ENCODE measurements around the gene KLHDC9.
"Not testable (repeated sequence)": the region's sequence is repeated elsewhere in the genome, so short reads cannot be mapped to it uniquely, and the experiment has no call there.

The KLHDC9 gene, protein sequence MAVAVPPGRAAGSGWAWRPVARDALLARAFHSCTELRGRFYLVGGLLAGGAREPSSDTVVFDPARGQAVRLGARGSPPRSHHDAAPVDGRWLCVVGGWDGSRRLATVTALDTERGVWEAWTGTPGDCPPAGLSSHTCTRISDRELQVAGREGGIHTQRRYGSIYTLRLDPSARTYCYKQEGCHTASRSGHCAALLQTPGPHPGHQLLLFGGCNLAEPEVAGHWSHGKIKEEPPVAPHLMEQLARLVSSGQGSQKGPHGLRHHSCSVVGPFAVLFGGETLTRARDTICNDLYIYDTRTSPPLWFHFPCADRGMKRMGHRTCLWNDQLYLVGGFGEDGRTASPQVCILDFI

DNA sequence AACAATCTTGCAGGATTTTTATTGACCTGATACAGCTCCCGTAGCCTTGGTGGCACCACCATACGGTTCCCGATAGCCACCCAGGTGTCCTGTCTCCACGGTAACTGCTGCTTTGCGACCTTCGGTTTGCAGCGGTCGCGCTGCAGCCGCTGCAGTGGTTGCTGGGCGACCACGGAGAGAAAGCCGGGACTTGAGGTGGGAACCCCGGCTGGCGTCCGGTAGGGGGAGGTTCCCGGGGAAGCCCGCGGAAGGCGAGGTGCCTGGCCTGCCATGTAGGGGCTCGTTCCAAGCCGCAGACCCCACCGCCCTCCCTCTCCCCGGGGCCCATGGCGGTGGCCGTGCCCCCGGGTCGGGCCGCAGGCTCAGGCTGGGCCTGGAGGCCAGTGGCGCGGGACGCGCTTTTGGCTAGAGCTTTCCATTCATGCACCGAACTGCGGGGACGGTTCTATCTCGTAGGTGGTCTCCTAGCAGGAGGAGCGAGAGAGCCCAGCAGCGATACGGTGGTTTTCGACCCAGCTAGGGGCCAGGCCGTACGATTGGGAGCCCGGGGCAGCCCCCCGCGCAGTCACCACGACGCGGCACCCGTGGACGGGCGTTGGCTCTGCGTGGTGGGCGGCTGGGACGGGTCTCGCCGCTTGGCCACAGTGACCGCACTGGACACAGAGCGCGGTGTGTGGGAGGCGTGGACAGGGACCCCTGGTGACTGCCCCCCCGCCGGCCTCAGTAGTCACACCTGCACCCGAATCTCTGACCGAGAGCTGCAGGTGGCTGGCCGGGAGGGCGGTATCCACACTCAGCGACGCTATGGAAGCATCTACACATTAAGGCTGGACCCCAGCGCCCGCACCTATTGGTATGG lies at the start of gene KLHDC9:
Gene KLHDC9, plus strand, starts transcription at position 152 of the 859 bp plus-strand sequence. Its CDS starts 175 bp downstream, at position 327.
- no peak for DNase-seq

DNA sequence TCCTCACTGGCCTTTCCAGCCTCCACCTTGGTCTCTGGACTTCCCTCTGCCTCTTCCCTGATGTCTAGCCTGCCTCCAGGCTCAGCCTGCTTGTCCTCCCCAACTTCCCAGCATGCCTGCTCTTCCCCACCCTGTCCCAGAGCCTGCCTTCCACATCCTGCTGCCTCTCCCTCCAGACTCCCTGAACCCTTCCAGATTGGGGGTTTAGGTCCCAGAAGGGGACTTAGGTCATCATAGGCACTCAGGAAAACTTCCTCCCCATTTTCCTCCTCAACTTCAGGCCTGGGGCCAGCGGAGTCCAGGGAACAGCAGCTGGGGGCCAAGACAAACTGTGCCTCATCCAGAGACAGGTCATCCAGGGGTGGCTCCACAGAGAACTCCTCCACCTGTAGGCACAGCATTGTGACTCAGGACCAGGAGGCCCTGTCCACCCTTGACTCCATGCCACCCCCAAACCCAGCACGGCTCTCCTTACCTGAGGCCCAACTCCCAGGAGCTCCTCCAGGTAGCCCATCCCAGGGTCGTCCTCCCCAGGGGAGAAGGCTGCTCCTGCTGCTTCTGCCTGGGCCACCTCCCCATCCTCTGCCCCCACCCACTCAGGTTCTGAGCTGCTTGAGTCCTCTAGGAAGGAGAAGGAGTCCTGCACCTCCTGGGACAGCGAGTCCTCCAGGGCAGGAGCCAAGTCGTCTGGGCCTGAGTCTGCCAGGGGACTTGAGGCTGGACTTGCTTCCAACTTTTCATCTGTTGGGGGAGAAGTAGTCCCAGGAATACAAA lies 49.0 kb upstream of the KLHDC9 start:
- DNase-seq, result no peak

DNA sequence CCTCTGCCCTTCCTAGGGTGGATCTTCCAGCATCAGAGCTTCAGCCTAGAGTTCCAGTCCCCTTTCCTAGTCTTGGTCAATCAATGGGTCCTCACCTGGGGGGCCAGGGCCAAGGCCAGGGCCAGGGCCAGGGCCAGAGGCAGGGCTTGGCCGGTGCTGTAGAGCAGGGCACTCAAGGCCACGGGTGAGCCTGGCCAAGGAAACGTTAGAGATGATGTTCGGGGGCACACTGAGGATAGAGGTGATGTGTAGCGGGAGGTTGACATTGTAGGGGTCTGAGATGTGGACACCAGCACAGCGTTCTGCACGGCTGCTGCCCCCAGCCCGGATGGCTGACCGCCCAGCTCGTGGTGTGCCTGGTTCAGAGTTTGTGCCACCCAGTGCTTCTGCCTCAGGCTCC lies 46.9 kb upstream of the KLHDC9 start:
- no peak for DNase-seq

DNA sequence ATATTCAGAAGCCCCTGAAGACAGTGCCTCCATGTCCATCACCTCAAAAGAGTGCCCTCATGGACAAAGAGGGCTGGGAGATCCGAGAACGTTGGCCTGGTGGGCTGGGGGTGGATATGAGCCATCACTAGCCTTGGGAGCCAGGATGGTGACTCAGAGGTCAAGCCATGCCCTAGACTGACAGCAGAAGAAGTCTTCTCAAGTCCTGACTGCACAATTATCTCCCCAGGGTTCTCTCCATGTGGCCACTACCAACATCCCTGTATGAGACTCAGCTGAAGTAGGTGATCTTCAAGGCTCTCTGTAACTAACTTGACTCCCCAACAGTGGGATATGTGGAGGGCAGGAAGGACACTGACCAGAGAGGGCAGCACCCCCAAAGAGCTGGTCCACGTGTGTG lies 45.3 kb upstream of the KLHDC9 start:
- no peak for DNase-seq

DNA sequence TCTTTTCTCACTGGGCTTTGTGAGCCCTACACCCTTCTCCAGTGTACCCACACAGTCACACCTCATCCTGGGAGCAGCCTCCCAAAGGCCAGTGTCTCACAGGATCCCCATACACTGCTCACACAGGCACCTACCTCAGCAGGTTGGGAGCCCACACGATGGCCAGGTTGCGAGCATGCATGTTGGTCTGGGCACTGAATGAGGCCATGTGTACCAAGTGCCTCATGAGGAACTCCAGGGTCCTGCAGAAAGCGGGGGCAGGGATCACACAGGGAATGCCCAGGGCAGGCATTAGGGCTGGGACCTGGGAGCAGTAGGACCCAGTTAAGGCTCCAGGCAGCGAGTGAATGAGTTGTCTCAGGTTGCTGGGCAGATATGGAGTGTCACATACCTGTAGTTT lies 43.9 kb upstream of the KLHDC9 start:
- no peak for DNase-seq

GRCh38 chr1:161054805-161055204 lies 43.4 kb upstream of the KLHDC9 start:
- no peak for DNase-seq

DNA sequence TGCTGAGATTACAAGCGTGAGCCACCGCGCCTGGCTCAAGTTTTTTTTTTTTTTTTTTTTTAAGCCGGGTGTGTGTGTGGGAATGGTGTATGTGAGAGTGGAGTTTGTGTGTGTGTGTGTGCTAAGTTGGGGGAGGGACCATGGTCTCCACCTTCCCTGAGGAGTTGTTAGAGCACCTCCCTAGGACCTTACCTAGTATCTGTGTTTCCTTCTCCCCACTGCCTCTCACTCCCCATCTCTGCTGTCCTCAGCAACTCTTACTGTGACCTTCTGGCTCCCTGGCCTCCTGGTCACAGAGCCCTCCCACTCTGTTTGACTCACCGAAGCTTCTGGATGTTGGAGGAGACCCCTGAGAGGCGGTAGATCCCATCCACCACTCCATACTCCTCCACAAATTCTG lies 38.9 kb upstream of the KLHDC9 start:
- no peak for DNase-seq

DNA sequence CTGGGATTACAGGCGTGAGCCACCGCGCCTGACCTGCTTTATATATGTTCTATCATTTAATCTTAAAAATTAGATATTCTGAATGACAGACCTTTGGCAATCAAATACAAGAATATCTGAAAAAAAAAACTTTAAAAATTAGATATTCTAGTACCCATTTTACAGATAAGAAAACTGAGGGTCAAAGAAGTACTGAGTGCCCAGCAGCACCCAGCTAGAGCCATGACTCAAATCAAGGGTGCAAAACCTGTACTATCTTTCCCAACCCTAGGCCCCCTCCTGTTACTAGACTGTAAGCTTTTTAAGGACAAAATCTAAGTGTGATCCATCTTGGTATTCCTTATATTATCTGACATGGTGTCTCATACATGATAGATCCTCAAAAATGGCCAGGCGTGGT lies 36.7 kb upstream of the KLHDC9 start:
- DNase-seq, result no peak

DNA sequence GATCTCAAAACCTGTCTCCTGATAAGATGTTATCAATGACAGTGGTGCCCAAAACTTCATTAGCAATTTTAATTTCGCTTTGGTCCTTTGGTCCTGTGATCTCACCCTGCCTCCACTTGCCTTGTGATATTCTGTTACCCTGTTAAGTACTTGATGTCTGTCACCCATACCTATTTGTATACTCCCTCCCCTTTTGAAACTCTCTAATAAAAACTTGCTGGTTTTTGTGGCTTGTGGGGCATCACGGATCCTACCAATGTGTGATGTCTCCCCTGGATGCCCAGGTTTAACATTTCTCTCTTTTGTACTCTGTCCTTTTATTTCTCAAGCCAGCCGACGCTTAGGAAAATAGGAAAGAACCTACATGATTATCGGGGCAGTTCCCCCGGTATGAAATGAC lies 34.2 kb upstream of the KLHDC9 start:
- DNase-seq, result not testable (repeated sequence)

DNA sequence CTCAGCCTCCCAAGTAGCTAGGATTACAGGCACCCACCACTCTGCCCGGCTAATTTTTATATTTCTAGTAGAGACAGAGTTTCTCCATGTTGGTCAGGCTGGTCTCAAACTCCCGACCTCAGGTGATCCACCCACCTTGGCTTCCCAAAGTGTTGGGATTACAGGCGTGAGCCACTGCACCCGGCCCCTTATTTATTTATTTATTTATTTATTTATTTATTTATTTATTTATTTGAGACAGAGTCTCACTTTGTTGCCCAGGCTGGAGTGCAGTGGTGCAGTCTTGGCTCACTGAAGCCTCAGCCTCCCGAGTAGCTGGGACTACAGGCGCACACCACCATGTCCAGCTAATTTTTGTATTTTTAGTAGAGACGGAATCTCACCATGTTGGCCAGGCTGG lies 32.5 kb upstream of the KLHDC9 start:
- not testable (repeated sequence) for DNase-seq

DNA sequence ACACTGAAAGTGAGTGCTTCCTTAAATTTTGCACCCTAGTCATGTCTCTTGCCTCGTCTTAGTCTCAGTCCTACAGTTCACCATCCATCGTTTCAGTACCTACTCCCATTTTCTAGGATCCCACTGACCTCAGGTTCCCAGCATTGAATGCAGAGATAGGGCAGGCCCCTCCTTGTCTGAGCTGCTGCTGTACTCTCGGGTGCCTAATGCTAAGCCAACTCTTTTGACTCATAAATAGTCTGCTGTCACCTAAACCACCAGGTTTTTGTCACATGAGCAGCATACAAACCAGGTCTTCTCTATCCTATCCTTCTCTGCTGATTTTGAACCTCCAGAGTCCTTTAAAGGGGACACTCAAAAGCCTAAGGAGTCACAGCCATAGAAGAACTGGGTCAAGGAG lies 31.5 kb upstream of the KLHDC9 start:
- no peak for DNase-seq

DNA sequence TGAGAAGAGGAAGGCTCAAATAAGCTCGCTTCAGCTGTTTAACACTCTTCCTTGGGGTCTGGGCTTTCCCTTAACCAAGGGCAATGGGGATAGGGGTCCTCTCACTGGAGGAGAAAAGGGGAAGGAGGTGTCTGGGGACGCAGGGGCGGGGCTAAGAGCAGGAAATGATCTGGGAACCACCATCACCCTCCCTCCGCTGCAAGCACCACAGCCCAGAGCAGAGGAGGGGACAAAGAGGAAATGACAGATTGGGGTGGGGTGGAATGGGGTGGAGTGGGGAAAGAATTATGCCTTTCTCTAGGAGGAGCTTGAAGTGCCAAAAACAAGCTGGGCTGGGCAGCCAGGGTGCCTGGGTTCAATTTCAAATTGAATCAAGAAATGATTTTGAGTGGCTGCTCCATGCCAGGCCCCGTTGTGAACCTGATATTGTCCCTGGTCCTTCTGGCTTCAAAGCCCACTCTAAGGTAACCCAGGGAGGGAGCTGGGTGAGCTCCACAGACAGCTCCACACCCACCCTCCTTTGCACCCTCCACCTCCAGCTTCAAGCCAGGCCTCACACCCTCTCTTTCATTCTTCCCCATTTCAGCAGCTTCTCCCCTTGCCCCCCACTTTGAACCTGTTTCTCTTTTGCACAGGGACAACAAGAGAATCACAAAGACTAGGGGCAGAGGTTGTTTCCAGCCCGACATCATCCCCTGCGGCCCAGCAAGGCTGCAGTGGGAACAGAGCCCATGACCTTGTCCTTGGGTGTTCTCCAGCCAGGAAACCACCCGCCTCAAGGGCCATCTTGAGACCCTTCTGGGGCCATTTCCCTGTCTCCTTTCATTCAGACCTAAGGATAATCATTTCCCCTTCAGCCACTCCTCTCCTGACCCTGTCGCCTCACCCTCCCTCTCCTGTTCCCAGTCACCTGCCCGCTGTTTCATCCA lies 29.6 kb upstream of the KLHDC9 start:
- DNase-seq, result peak; percentile 93

DNA sequence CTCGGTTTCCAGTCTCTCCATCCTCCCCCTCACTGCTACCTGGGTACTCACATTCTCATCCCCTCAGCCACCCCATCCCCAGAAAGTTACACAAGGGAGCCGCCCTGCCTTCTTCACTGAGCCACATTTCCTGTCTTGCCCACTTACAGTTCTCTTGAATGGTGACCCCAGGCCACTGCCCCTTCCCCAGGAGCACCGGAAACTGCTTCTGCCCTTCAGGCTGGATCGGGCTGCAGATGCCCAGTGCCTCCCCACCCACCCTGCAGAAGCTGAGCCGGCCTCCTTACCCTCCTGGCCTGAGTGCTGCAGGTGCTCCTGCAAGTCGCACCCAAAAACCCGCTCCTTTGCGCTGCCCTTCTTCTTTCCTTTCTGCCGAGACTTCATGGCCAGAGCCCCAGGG lies 28.9 kb upstream of the KLHDC9 start:
- DNase-seq, result no peak

- DNase-seq, result peak; percentile 93
These were observed 28.4 kb upstream of the KLHDC9 start, which contains the start of gene ARHGAP30 for GRCh38 chr1:161069731-161070270. Gene ARHGAP30, minus strand, starts transcription at chr1:161069891. Its CDS starts 267 bp downstream, at chr1:161069624.

DNA sequence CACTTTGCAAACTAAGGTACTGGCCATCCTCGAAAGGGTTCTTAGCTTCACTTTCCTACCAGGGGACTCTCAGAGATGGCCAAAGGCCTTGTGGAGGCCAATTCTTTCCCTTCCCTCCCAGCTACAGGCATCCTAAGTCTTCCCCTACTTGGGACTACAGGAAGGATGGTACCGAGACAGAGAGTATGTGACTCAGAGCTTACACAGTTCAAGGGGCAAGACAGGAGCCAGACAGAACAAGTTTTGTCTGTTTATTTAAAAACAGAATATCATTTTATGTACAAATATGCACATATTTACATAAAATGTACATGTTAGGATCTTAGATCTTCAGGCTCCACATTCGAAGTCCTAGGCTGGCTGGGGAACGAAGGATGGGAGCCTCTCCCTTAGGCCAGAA lies 27.4 kb upstream of the KLHDC9 start:
- DNase-seq, result no peak

- peak; percentile 62 for DNase-seq
These were observed 26.2 kb upstream of the KLHDC9 start for GRCh38 chr1:161071886-161072371.

GRCh38 chr1:161072751-161073449 lies 25.3 kb upstream of the KLHDC9 start:
- no peak for DNase-seq

DNA sequence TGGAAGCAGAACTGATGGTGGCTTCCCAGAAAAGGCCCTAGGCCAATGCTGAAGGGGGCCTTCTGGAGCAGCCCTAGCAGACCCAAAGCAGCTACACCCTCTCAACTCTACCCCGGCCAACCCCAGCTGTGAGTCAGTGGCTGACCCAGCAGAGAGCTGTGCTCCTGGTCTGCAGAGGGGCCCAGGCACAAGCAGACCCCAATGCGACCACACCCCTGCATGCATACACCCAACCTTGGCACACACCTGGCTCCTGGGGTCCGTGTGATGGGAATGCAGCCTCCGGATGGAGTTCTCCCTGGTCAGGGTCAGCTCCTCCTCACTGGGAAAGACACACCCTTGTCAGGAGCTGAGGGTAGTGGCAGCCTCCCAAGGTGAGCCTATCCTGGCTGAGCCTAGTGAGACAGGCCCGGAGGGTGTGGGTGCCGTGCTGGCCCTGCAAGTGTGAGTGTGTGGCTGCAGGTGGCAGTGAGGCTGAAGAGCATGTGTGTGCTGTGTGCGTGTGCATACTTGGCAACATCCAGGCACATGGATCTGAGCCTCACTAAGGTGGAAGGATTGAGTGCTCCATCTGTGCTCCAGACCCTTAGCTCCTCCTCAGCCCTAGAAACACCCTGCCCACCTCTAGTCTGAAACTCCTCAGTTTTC lies 24.6 kb upstream of the KLHDC9 start:
- DNase-seq, result no peak

DNA sequence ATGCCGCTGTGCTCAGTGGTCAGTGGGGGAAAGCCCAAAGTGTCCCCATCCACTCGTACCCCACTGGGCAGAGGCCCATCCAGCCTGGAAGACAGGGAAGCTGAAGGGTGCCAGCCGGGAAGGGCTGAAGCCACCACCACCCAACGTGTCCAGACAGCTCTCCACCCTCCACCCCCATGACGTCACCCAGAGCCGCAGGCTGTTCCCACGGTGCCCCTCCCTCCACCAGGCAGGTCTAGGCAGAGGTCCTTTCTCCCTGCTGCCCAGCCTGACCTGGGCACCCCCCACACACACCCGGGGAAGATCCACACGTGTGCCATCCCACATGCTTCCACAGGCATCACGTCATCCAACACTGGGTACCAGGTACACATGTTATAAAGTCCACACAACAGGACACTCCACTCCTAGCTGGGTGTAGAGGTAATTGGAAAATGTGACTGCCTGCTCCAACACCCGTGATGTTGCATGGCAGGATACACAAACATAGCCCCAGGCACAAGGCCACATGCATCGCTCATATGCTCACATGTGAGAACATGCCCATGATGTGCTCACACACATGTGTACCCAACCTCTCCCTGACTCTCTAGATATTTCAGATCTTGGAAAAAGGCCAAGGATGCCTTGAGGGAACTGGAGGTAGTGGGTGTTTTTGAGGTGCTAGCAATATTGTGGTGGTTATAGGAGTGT lies 23.3 kb upstream of the KLHDC9 start:
- DNase-seq, result no peak

DNA sequence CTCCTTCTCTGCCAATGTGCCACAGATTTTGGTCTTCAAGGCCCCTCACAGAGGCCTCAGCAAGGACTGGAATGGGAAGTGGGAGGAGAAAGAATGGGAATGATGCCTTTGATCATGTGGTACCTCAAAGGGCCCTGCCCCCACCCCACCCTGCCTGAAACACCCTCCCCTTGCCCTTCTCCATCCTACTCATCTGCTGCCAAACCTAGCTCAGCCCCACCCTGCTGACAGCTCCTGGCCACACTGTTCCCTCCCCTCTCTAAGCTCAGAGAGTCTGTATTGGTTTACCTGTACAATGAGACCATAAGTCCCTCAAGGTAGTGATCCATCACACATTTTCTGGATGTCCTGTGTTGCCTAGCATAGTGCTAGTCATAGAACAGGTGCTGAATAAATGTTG lies 21.8 kb upstream of the KLHDC9 start:
- DNase-seq, result no peak
